Measurements from ENCODE around the gene COLEC12. TPM values are rescaled to one million over a fixed set of nuclear protein-coding genes. Genes with fewer than 3 reads are reported as not detected.

COLEC12 gene
- total RNA-seq, 2 donors from 2014 or later: 1.9 to 4.7 TPM

GRCh38 chr18:457140-457519, 43.4 kb downstream of the COLEC12 start:
- no peaks in the 10 kb centered on the region for H3K27me3 ChIP-seq
- H3K9me3 ChIP-seq: no peaks in the 10 kb centered on the region
- no peak overlapping the region for H3K4me3 ChIP-seq
- intact Hi-C loops (cut with DNase I): no loop called here
- H3K36me3 ChIP-seq: no peaks in the 10 kb centered on the region
- TF ChIP-seq CTCF (IDR thresholded peaks at IDR 0.05): no peak
- H3K27ac ChIP-seq: peak overlapping the region; percentile 44
- no peak overlapping the region for H3K9ac ChIP-seq (ENCODE audit: low read depth in 2 of 2, low read length in 2 of 2)
- H3K4me1 ChIP-seq: no peaks in the 10 kb centered on the region
- DNase-seq: no peak

DNA sequence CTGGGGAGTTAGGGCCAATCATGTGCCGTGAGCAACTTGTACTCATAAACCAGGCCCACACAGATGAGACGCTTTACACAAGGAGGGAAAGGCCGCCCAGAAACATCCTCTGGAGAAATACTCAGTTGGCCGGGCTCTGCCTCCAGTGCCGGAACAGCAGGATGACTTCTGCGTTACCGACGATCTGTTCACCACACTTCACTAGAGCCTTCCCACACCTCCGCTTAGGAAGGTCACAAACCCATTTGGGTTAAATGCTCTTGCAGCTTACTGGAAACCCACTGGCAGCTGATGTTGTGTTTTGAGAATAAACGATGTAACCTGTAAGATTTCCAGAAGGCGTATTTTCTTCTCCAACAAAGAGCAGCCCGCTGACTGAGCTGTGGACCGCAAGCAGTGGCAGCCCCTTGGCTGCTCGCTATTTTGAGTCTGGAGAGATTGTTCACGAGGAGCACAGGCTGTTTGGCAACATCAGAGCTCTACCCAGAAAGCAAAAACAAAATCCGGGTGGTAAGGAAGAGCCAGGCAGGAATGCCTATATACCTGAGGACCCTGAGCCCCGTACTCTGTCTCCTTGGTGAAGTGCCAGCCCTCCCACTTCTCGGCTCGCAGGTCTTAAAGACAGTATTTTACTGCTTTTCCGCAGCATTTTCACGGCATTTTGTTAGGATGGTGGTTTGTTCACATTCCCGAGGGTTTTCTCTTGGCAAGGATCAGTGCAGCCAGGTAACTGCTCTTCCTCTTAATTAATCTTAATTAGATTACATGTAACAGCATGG, 44.0 kb downstream of the COLEC12 start:
- Histone ChIP-seq H3K4me1 (no peaks in the 10 kb centered on the region), H3K4me3 (no peak overlapping the region), H3K9ac (ENCODE audit: low read depth in 2 of 2, low read length in 2 of 2) (no peak overlapping the region), H3K36me3 (no peaks in the 10 kb centered on the region), H3K9me3 (no peaks in the 10 kb centered on the region), H3K27ac (peak overlapping the region; percentile 44), H3K27me3 (no peaks in the 10 kb centered on the region)
- intact Hi-C loops (cut with DNase I): no loop called here
- no peak for DNase-seq
- no peak for TF ChIP-seq CTCF (IDR thresholded peaks at IDR 0.05)

GRCh38 chr18:453400-453799, 47.1 kb downstream of the COLEC12 start:
- intact Hi-C loops (cut with DNase I): no loop called here
- no peaks in the 10 kb centered on the region for H3K4me1 ChIP-seq
- TF ChIP-seq CTCF (IDR thresholded peaks at IDR 0.05): no peak
- H3K9me3 ChIP-seq: no peaks in the 10 kb centered on the region
- H3K4me3 ChIP-seq: no peak overlapping the region
- H3K27ac ChIP-seq: no peak overlapping the region
- no peak overlapping the region for H3K9ac ChIP-seq (ENCODE audit: low read depth in 2 of 2, low read length in 2 of 2)
- H3K27me3 ChIP-seq: no peaks in the 10 kb centered on the region
- no peaks in the 10 kb centered on the region for H3K36me3 ChIP-seq
- DNase-seq: no peak

- intact Hi-C loops (cut with DNase I): no loop called here
- H3K36me3 ChIP-seq: no peaks in the 10 kb centered on the region
- H3K4me3 ChIP-seq: no peak overlapping the region
- no peaks in the 10 kb centered on the region for H3K27me3 ChIP-seq
- H3K27ac ChIP-seq: no peak overlapping the region
- H3K9ac ChIP-seq (ENCODE audit: low read depth in 2 of 2, low read length in 2 of 2): no peak overlapping the region
- H3K9me3 ChIP-seq: no peaks in the 10 kb centered on the region
- no peak for TF ChIP-seq CTCF (IDR thresholded peaks at IDR 0.05)
- no peaks in the 10 kb centered on the region for H3K4me1 ChIP-seq
- no peak for DNase-seq
These were observed 47.7 kb downstream of the COLEC12 start for GRCh38 chr18:452816-453215.

DNA sequence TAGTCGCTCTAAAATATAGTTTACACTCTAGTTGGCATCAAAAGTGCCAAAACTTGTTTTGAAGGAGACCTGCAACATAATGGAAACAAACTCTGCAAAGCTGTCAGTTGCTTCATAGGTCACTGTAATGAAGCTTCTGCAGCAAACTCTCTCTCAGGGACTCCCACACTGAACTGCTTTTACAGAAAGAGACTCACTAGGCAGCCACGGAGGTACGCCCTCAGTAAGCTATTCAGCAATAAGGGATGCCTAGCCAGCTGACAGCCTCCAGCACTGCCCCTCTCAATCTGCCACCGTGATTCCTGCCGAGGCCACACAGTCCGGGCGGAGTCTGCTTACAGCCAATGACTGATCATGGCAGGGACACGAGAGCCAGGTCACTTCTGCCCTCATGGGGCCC, 51.1 kb downstream of the COLEC12 start:
- no peak for DNase-seq
- Histone ChIP-seq H3K36me3 (no peaks in the 10 kb centered on the region), H3K27ac (no peak overlapping the region), H3K9me3 (no peaks in the 10 kb centered on the region), H3K9ac (ENCODE audit: low read depth in 2 of 2, low read length in 2 of 2) (no peak overlapping the region), H3K27me3 (no peaks in the 10 kb centered on the region), H3K4me3 (no peak overlapping the region), H3K4me1 (no peaks in the 10 kb centered on the region)
- TF ChIP-seq CTCF (IDR thresholded peaks at IDR 0.05): no peak
- intact Hi-C loops (cut with DNase I): no loop called here

Data from colonic mucosa (tissue), 4 donors.